Activated naive CD8-positive, alpha-beta T cell treated with anti-CD3 and anti-CD28 coated beads, Interleukin-2, amount 50 U/mL, for 24 hours (primary cell): ENCODE data around the gene BMPER.

ENCODE experiments used
- ATAC-seq: fragments of 150-1000 bp; cut with Tn5 transposase; one replicate; pipeline ENCODE4 v1.10.0; 2021
- DNase-seq: peaks from one replicate; pipeline ENCODE4 v3.0.0; 2021
- H3K27ac Mint-ChIP-seq: one replicate; pipeline ENCODE4 v1.8.0; 2021; ENCODE audit warnings: mild to moderate bottlenecking, mixed read lengths
- H3K27me3 Mint-ChIP-seq: one replicate; pipeline ENCODE4 v1.8.0; 2021; ENCODE audit warnings: mixed read lengths
- H3K36me3 Mint-ChIP-seq: one replicate; pipeline ENCODE4 v1.8.0; 2021; ENCODE audit warnings: low read depth, mixed read lengths
- H3K4me1 Mint-ChIP-seq: one replicate; pipeline ENCODE4 v1.8.0; 2021; ENCODE audit warnings: mixed read lengths
- H3K4me3 Mint-ChIP-seq: one replicate; pipeline ENCODE4 v1.8.0; 2021; ENCODE audit warnings: mild to moderate bottlenecking, moderate library complexity, mixed read lengths
- H3K9me3 Mint-ChIP-seq: one replicate; pipeline ENCODE4 v1.8.0; 2021; ENCODE audit warnings: mixed read lengths

Gene BMPER

GRCh38 chr7:34075523-34076370, 170.4 kb downstream of the BMPER start:
- H3K27ac Mint-ChIP-seq = no peak overlapping the region
- DNase-seq = no peak
- no peak overlapping the region for H3K4me3 Mint-ChIP-seq
- H3K36me3 Mint-ChIP-seq = no peaks in the 10 kb centered on the region
- H3K9me3 Mint-ChIP-seq = no peaks in the 10 kb centered on the region
- H3K4me1 Mint-ChIP-seq = no peaks in the 10 kb centered on the region
- ATAC-seq = no peak
- peaks cover 2% of the 10 kb centered on the region for H3K27me3 Mint-ChIP-seq

GRCh38 chr7:34077168-34077567, 171.8 kb downstream of the BMPER start:
- Mint-ChIP-seq H3K27me3 (peaks cover 2% of the 10 kb centered on the region), H3K27ac (no peak overlapping the region), H3K4me1 (no peaks in the 10 kb centered on the region), H3K9me3 (no peaks in the 10 kb centered on the region), H3K36me3 (no peaks in the 10 kb centered on the region), H3K4me3 (no peak overlapping the region)
- DNase-seq = no peak
- ATAC-seq = no peak

GRCh38 chr7:34078864-34079263, 173.5 kb downstream of the BMPER start:
- Mint-ChIP-seq H3K27ac (no peak overlapping the region), H3K4me3 (no peak overlapping the region), H3K27me3 (peaks cover 2% of the 10 kb centered on the region), H3K4me1 (no peaks in the 10 kb centered on the region), H3K9me3 (no peaks in the 10 kb centered on the region), H3K36me3 (no peaks in the 10 kb centered on the region)
- no peak for DNase-seq
- ATAC-seq = no peak

- ATAC-seq = no peak
- Mint-ChIP-seq H3K4me1 (no peaks in the 10 kb centered on the region), H3K36me3 (no peaks in the 10 kb centered on the region), H3K9me3 (peaks cover under 1% of the 10 kb centered on the region), H3K27me3 (peaks cover 2% of the 10 kb centered on the region), H3K4me3 (no peak overlapping the region), H3K27ac (no peak overlapping the region)
- DNase-seq = no peak
Measured at GRCh38 chr7:34080513-34080912, 175.2 kb downstream of the BMPER start.

GRCh38 chr7:34081935-34082334, 176.6 kb downstream of the BMPER start:
- no peak for DNase-seq
- Mint-ChIP-seq H3K9me3 (peaks cover 3% of the 10 kb centered on the region), H3K4me3 (no peak overlapping the region), H3K27ac (no peak overlapping the region), H3K36me3 (no peaks in the 10 kb centered on the region), H3K4me1 (no peaks in the 10 kb centered on the region), H3K27me3 (peaks cover 2% of the 10 kb centered on the region)
- no peak for ATAC-seq

GRCh38 chr7:34083440-34083839, 178.1 kb downstream of the BMPER start:
- Mint-ChIP-seq H3K9me3 (peaks cover 3% of the 10 kb centered on the region), H3K36me3 (no peaks in the 10 kb centered on the region), H3K4me1 (no peaks in the 10 kb centered on the region), H3K27ac (no peak overlapping the region), H3K27me3 (peaks cover 2% of the 10 kb centered on the region), H3K4me3 (no peak overlapping the region)
- DNase-seq = no peak
- ATAC-seq = no peak

- Mint-ChIP-seq H3K4me1 (no peaks in the 10 kb centered on the region), H3K27me3 (no peaks in the 10 kb centered on the region), H3K27ac (no peak overlapping the region), H3K4me3 (no peak overlapping the region), H3K9me3 (peaks cover 3% of the 10 kb centered on the region), H3K36me3 (no peaks in the 10 kb centered on the region)
- DNase-seq (no peak), ATAC-seq (no peak)
Measured at GRCh38 chr7:34084651-34085050, 179.3 kb downstream of the BMPER start.

GRCh38 chr7:34086064-34086463, 180.7 kb downstream of the BMPER start:
- no peaks in the 10 kb centered on the region for H3K27me3 Mint-ChIP-seq
- H3K9me3 Mint-ChIP-seq = peaks cover 3% of the 10 kb centered on the region
- no peak overlapping the region for H3K4me3 Mint-ChIP-seq
- H3K4me1 Mint-ChIP-seq = no peaks in the 10 kb centered on the region
- no peaks in the 10 kb centered on the region for H3K36me3 Mint-ChIP-seq
- no peak for ATAC-seq
- no peak overlapping the region for H3K27ac Mint-ChIP-seq
- no peak for DNase-seq

GRCh38 chr7:34086981-34087380, 181.6 kb downstream of the BMPER start:
- H3K27ac Mint-ChIP-seq = no peak overlapping the region
- H3K27me3 Mint-ChIP-seq = no peaks in the 10 kb centered on the region
- no peak overlapping the region for H3K4me3 Mint-ChIP-seq

GRCh38 chr7:34087892-34088891, 182.9 kb downstream of the BMPER start:
- ATAC-seq (no peak), DNase-seq (peak; percentile 2)
- H3K36me3 Mint-ChIP-seq = no peaks in the 10 kb centered on the region
- no peaks in the 10 kb centered on the region for H3K4me1 Mint-ChIP-seq
- no peak overlapping the region for H3K27ac Mint-ChIP-seq
- H3K4me3 Mint-ChIP-seq = no peak overlapping the region
- no peaks in the 10 kb centered on the region for H3K27me3 Mint-ChIP-seq
- peaks cover 3% of the 10 kb centered on the region for H3K9me3 Mint-ChIP-seq

More at GRCh38 chr7:34086981-34087380, 181.6 kb downstream of the BMPER start:
- Mint-ChIP-seq H3K9me3 (peaks cover 3% of the 10 kb centered on the region), H3K4me1 (no peaks in the 10 kb centered on the region), H3K36me3 (no peaks in the 10 kb centered on the region)
- ATAC-seq (no peak), DNase-seq (no peak)

GRCh38 chr7:34090816-34091215, 185.5 kb downstream of the BMPER start:
- Mint-ChIP-seq H3K27me3 (no peaks in the 10 kb centered on the region), H3K36me3 (no peaks in the 10 kb centered on the region), H3K4me3 (no peak overlapping the region), H3K9me3 (no peaks in the 10 kb centered on the region), H3K27ac (no peak overlapping the region), H3K4me1 (no peaks in the 10 kb centered on the region)
- ATAC-seq (no peak), DNase-seq (no peak)

- Mint-ChIP-seq H3K9me3 (no peaks in the 10 kb centered on the region), H3K27me3 (no peaks in the 10 kb centered on the region), H3K4me1 (no peaks in the 10 kb centered on the region), H3K4me3 (no peak overlapping the region), H3K27ac (no peak overlapping the region), H3K36me3 (no peaks in the 10 kb centered on the region)
- no peak for DNase-seq
- no peak for ATAC-seq
Measured at GRCh38 chr7:34091321-34091917, 186.1 kb downstream of the BMPER start.

- no peaks in the 10 kb centered on the region for H3K36me3 Mint-ChIP-seq
- H3K9me3 Mint-ChIP-seq = no peaks in the 10 kb centered on the region
- H3K27me3 Mint-ChIP-seq = no peaks in the 10 kb centered on the region
- DNase-seq (no peak), ATAC-seq (no peak)
- H3K4me3 Mint-ChIP-seq = no peak overlapping the region
- no peaks in the 10 kb centered on the region for H3K4me1 Mint-ChIP-seq
- no peak overlapping the region for H3K27ac Mint-ChIP-seq
Measured at GRCh38 chr7:34093276-34093675, 187.9 kb downstream of the BMPER start.

GRCh38 chr7:34096198-34096651, 190.9 kb downstream of the BMPER start:
- DNase-seq = no peak
- no peaks in the 10 kb centered on the region for H3K4me1 Mint-ChIP-seq
- no peaks in the 10 kb centered on the region for H3K27me3 Mint-ChIP-seq
- no peak for ATAC-seq
- no peak overlapping the region for H3K27ac Mint-ChIP-seq
- H3K4me3 Mint-ChIP-seq = no peak overlapping the region
- no peaks in the 10 kb centered on the region for H3K9me3 Mint-ChIP-seq
- no peaks in the 10 kb centered on the region for H3K36me3 Mint-ChIP-seq
